Liver (tissue), 3 donors: ENCODE results near the gene PCED1B.

Experiments
- ATF3 ChIP-seq: IDR thresholded peaks from 2 replicates; pipeline ENCODE4 v1.6.1; 2016; ENCODE audit warnings: antibody characterized with exemption
- CTCF ChIP-seq: fragments of 150-350 bp; IDR thresholded peaks from 2 replicates; pipeline ENCODE4 v1.5.1; 2017; ENCODE audit warnings: improper control_type of control experiment, low read depth, low read length; ENCODE audit not compliant: missing input control
- EGR1 ChIP-seq, 2 donors: IDR thresholded peaks; 2 replicates each; pipeline ENCODE4 v1.6.1; 2016 to 2018; ENCODE audit warnings: antibody characterized with exemption in 2 of 2, low read depth in 2 of 2
- FOXA1 ChIP-seq: IDR thresholded peaks from 2 replicates; pipeline ENCODE4 v1.6.1; 2016; ENCODE audit warnings: antibody characterized with exemption
- FOXA2 ChIP-seq: IDR thresholded peaks from 2 replicates; pipeline ENCODE4 v1.6.1; 2016; ENCODE audit warnings: antibody characterized with exemption
- GABPA ChIP-seq, 2 donors: IDR thresholded peaks in 1 of 2; conservative IDR thresholded peaks in 1 of 2; 2 replicates each; pipeline ENCODE4 v1.6.1; 2016; ENCODE audit warnings: antibody characterized with exemption in 2 of 2, mild to moderate bottlenecking in 1 of 2, moderate library complexity in 1 of 2
- HNF4A ChIP-seq, 2 donors: conservative IDR thresholded peaks; 2 replicates each; pipeline ENCODE4 v1.6.1; 2016; ENCODE audit warnings: antibody characterized with exemption in 2 of 2, mild to moderate bottlenecking in 2 of 2
- JUND ChIP-seq, 2 donors: IDR thresholded peaks; 2 replicates each; pipeline ENCODE4 v1.6.1; 2016; ENCODE audit warnings: antibody characterized with exemption in 2 of 2
- MAX ChIP-seq: IDR thresholded peaks from 2 replicates; pipeline ENCODE4 v1.6.1; 2016; ENCODE audit warnings: antibody characterized with exemption
- RAD21 ChIP-seq, 2 donors: IDR thresholded peaks; 2 replicates each; pipeline ENCODE4 v1.6.1; 2016; ENCODE audit warnings: antibody characterized with exemption in 2 of 2, mild to moderate bottlenecking in 2 of 2
- REST ChIP-seq: IDR thresholded peaks from 2 replicates; pipeline ENCODE4 v1.6.1; 2016; ENCODE audit warnings: antibody characterized with exemption, mild to moderate bottlenecking
- RXRA ChIP-seq, 2 donors: IDR thresholded peaks; 2 replicates each; pipeline ENCODE4 v1.6.1; 2017 to 2018; ENCODE audit warnings: antibody characterized with exemption in 2 of 2, mild to moderate bottlenecking in 1 of 2
- TAF1 ChIP-seq: conservative IDR thresholded peaks from 2 replicates; pipeline ENCODE4 v1.6.1; 2016; ENCODE audit warnings: antibody characterized with exemption, mild to moderate bottlenecking
- YY1 ChIP-seq: IDR thresholded peaks from 2 replicates; pipeline ENCODE4 v1.6.1; 2016; ENCODE audit warnings: antibody characterized with exemption, mild to moderate bottlenecking
- donor health status: healthy.
- donor health status: healthy.

- TF ChIP-seq CTCF (no peak), RXRA (IDR thresholded peaks at IDR 0.05) (no peak), TAF1 (no peak), YY1 (no peak), RAD21 (IDR thresholded peaks at IDR 0.05) (no peak), FOXA1 (no peak), JUND (IDR thresholded peaks at IDR 0.05) (no peak), ATF3 (no peak), GABPA (IDR thresholded peaks at IDR 0.05 in 1 of 2, conservative IDR thresholded peaks at IDR 0.05 in 1 of 2) (no peak), FOXA2 (no peak), REST (no peak), EGR1 (IDR thresholded peaks at IDR 0.05; ENCODE audit: low read depth in 2 of 2) (no peak), HNF4A (conservative IDR thresholded peaks at IDR 0.05) (no peak), MAX (no peak)
Measured at GRCh38 chr12:47273191-47273626, 193.8 kb downstream of the PCED1B start.
